ENCODE measurements around the gene LGALS1. TPM values are rescaled to one million over a fixed set of nuclear protein-coding genes. Genes with fewer than 3 reads are reported as not detected.
"Not testable (repeated sequence)": the region's sequence is repeated elsewhere in the genome, so short reads cannot be mapped to it uniquely, and the experiment has no call there.

LGALS1 gene
- total and polyA plus RNA-seq, 7 experiments from 2014 or later, result 22.9 to 969 (median 30.5) TPM

DNA sequence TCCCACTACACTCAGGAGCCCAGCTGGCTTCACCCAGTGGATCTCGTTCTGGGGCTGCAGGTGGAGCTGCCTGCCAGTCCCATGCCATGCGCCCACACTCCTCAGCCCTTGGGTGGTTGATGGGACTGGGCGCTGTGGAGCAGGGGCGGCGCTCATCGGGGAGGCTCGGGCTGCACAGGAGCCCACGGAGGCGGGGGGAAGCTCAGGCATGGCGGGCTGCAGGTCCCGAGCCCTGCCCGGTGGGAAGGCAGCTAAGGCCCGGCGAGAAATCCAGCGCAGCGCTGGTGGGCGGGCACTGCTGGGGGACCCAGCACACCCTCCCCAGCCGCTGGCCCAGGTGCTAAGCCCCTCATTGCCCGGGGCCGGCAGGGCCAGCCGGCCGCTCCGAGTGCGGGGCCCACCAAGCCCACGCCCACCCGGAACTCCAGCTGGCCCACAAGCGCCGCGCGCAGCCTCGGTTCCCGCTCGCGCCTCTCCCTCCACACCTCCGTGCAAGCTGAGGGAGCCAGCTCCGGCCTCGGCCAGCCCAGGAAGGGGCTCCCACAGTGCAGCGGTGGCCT, 42.4 kb downstream of the LGALS1 start:
- H3K9me3 Mint-ChIP-seq; CTCF ChIA-PET; H3K27me3 ChIP-seq (ENCODE audit: control insufficient read depth in 2 of 2, insufficient read depth in 2 of 2, low read length in 2 of 2); H3K27me3 Mint-ChIP-seq; H3K4me3 Mint-ChIP-seq; H3K4me1 Mint-ChIP-seq; ATAC-seq; H3K4me1 ChIP-seq (ENCODE audit: control insufficient read depth in 2 of 2, insufficient read depth in 2 of 2, low read length in 2 of 2); H3K36me3 ChIP-seq (ENCODE audit: control insufficient read depth in 2 of 3, insufficient read depth in 3 of 3, low read length in 3 of 3); POLR2A ChIA-PET; H3K27ac Mint-ChIP-seq; H3K9me3 ChIP-seq (ENCODE audit: control insufficient read depth in 2 of 3, low read length in 3 of 3); intact Hi-C loops (cut with micrococcal nuclease); H3K4me3 ChIP-seq (ENCODE audit: low read length); DNase-seq; H3K27ac ChIP-seq (ENCODE audit: low read depth, low read length): not testable (repeated sequence)
- H3K36me3 Mint-ChIP-seq, result peaks cover 0 to 15% (median 7%) of the 10 kb centered on the region in 5 donors

DNA sequence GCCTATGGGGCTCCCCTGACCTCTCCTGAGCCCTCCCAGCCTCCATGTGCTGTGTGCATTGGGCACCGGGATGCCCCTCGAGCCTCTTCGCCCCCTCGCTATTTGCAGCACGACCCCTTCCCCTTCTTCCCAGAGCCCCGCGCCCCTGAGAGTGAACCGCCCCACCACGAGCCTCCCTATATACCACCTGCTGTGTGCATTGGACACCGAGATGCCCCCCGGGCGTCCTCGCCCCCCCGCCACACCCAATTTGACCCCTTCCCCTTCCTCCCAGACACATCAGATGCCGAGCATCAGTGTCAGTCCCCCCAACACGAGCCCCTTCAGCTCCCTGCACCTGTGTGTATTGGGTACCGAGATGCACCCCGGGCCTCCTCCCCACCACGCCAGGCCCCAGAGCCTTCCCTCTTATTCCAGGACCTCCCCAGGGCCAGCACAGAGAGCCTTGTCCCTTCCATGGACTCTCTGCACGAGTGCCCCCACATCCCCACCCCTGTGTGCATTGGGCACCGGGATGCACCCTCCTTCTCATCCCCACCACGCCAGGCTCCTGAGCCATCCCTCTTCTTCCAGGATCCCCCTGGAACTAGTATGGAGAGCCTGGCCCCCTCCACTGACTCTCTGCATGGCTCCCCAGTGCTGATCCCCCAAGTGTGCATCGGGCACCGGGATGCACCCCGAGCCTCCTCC, 50.3 kb downstream of the LGALS1 start:
- Mint-ChIP-seq H3K4me1 (peaks cover 0 to 3% (median 0%) of the 10 kb centered on the region in 7 donors), H3K27me3 (no peaks in the 10 kb centered on the region)

DNA sequence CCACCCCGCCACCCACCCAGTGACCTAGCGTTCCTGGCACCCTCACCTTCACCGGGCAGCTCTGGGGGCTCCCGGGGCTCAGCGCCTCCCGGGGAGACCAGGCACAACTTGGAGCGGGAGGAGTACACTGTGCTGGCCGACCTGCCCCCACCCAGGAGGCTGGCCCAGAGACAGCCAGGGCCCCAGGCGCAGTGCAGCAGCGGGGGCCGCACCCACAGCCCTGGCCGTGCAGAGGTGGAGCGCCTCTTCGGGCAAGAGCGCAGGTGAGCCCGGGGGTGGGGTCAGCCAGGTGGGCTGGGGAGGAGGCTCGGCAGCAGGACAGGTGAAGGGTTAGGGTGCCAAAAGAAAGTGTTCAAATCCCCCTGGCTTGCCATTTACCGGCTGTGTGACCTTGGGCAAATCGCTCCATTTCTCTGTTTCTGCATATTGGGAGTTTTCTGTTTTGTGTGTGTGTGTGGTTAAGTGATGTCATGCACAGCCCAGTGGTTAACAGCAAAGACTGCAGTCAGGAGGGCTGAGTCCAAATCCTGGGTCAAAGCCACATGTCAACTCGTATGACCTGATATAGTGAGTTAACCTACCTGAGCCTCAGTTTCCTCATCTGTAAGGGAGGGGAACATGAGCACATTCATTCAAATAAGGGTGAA, 50.9 kb downstream of the LGALS1 start:
- H3K27me3 Mint-ChIP-seq, result no peaks in the 10 kb centered on the region
- peak overlapping the region in 1 of 9 donors; percentile 55 for H3K27ac Mint-ChIP-seq
- CTCF ChIA-PET, result no interaction called here
- peaks cover 0 to 19% (median 6%) of the 10 kb centered on the region in 5 donors for H3K36me3 Mint-ChIP-seq
- H3K9me3 ChIP-seq (ENCODE audit: control insufficient read depth in 2 of 3, low read length in 3 of 3), result no peaks in the 10 kb centered on the region
- peaks cover 0 to 6% (median 0%) of the 10 kb centered on the region in 3 experiments for H3K36me3 ChIP-seq (ENCODE audit: control insufficient read depth in 2 of 3, insufficient read depth in 3 of 3, low read length in 3 of 3)
- H3K27ac ChIP-seq (ENCODE audit: low read depth, low read length), result no peak overlapping the region
- POLR2A ChIA-PET, result interaction anchor here (0.6 kb wide), 1 partner anchor 55 kb away, joined by 3 read pairs; no protein-coding TSS in a partner anchor
- H3K4me1 ChIP-seq (ENCODE audit: control insufficient read depth in 2 of 2, insufficient read depth in 2 of 2, low read length in 2 of 2), result no peaks in the 10 kb centered on the region
- no peak overlapping the region for H3K4me3 ChIP-seq (ENCODE audit: low read length)
- no peaks in the 10 kb centered on the region for H3K27me3 ChIP-seq (ENCODE audit: control insufficient read depth in 2 of 2, insufficient read depth in 2 of 2, low read length in 2 of 2)
- H3K9me3 Mint-ChIP-seq, result peaks cover 0 to 2% (median 0%) of the 10 kb centered on the region in 11 donors
- intact Hi-C loops (cut with micrococcal nuclease), result no loop called here
- no peak overlapping the region for H3K4me3 Mint-ChIP-seq
- no peak for ATAC-seq
- H3K4me1 Mint-ChIP-seq, result peaks cover 0 to 3% (median 0%) of the 10 kb centered on the region in 7 donors
- DNase-seq, result no peak

More for the DNA sequence above, 50.3 kb downstream of the LGALS1 start:
- peaks cover 0 to 2% (median 0%) of the 10 kb centered on the region in 11 donors for H3K9me3 Mint-ChIP-seq
- H3K36me3 Mint-ChIP-seq, result peaks cover 0 to 19% (median 6%) of the 10 kb centered on the region in 5 donors
- ChIA-PET POLR2A (no interaction called here), CTCF (no interaction called here)
- H3K27ac ChIP-seq (ENCODE audit: low read depth, low read length), result no peak overlapping the region
- no peaks in the 10 kb centered on the region for H3K9me3 ChIP-seq (ENCODE audit: control insufficient read depth in 2 of 3, low read length in 3 of 3)
- no peak for DNase-seq
- no peak overlapping the region for H3K4me3 ChIP-seq (ENCODE audit: low read length)
- H3K36me3 ChIP-seq (ENCODE audit: control insufficient read depth in 2 of 3, insufficient read depth in 3 of 3, low read length in 3 of 3), result peaks cover 0 to 6% (median 0%) of the 10 kb centered on the region in 3 experiments
- H3K27me3 ChIP-seq (ENCODE audit: control insufficient read depth in 2 of 2, insufficient read depth in 2 of 2, low read length in 2 of 2), result no peaks in the 10 kb centered on the region
- ATAC-seq, result no peak
- no peak overlapping the region for H3K4me3 Mint-ChIP-seq
- intact Hi-C loops (cut with micrococcal nuclease), result no loop called here
- no peaks in the 10 kb centered on the region for H3K4me1 ChIP-seq (ENCODE audit: control insufficient read depth in 2 of 2, insufficient read depth in 2 of 2, low read length in 2 of 2)
- H3K27ac Mint-ChIP-seq, result no peak overlapping the region

DNA sequence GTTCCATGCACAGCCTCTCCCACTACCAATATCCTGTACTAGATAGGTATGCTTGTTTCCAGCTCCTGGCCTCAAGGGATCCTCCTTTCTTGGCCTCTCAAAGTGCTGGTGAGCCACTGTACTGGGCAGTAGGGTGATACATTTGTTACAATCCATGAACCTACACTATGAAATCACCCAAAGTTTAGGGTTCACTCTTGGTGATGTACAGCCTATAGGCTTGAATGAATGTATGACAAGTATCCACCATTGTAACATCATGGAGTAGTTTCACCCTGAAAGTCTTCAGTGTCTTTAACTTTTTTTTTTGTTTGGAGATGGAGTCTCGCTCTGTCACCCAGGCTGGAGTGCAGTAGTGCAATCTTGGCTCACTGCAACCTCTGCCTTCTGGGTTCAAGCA, 53.2 kb downstream of the LGALS1 start:
- no peak for DNase-seq
- intact Hi-C loops (cut with micrococcal nuclease), result no loop called here
- ChIA-PET POLR2A (interaction anchor here (0.6 to 0.7 kb wide), 2 partner anchors 10 to 266 kb away, joined by 3 read pairs; no protein-coding TSS in a partner anchor), CTCF (no interaction called here)
- H3K27me3 Mint-ChIP-seq, result no peaks in the 10 kb centered on the region
- H3K27ac Mint-ChIP-seq, result no peak overlapping the region
- H3K36me3 ChIP-seq (ENCODE audit: control insufficient read depth in 2 of 3, insufficient read depth in 3 of 3, low read length in 3 of 3), result no peaks in the 10 kb centered on the region
- no peak for ATAC-seq
- no peaks in the 10 kb centered on the region for H3K4me1 ChIP-seq (ENCODE audit: control insufficient read depth in 2 of 2, insufficient read depth in 2 of 2, low read length in 2 of 2)
- no peak overlapping the region for H3K27ac ChIP-seq (ENCODE audit: low read depth, low read length)
- H3K4me1 Mint-ChIP-seq, result peaks cover 0 to 3% (median 0%) of the 10 kb centered on the region in 7 donors
- peaks cover 0 to 2% (median 0%) of the 10 kb centered on the region in 11 donors for H3K9me3 Mint-ChIP-seq
- no peaks in the 10 kb centered on the region for H3K27me3 ChIP-seq (ENCODE audit: control insufficient read depth in 2 of 2, insufficient read depth in 2 of 2, low read length in 2 of 2)
- H3K36me3 Mint-ChIP-seq, result peaks cover 0 to 15% (median 6%) of the 10 kb centered on the region in 5 donors
- H3K4me3 Mint-ChIP-seq, result no peak overlapping the region
- H3K9me3 ChIP-seq (ENCODE audit: control insufficient read depth in 2 of 3, low read length in 3 of 3), result no peaks in the 10 kb centered on the region
- no peak overlapping the region for H3K4me3 ChIP-seq (ENCODE audit: low read length)

Other genes with a start within 250 kb of the LGALS1 start
- gene ELFN2, start 248.2 kb upstream of the LGALS1 start, total RNA-seq, result under 1 TPM; 0.10 to 0.66 (median 0.57) TPM
- not detected for gene ELFN2, start 248.2 kb upstream of the LGALS1 start, polyA plus RNA-seq
- gene MFNG, start 189.3 kb upstream of the LGALS1 start, total RNA-seq, result 100 to 1,000 TPM; 146 to 223 (median 203) TPM
- 100 to 1,000 TPM; 350 to 449 TPM for gene MFNG, start 189.3 kb upstream of the LGALS1 start, polyA plus RNA-seq
- gene CARD10, start 156.2 kb upstream of the LGALS1 start, total RNA-seq, result 1 to 10 TPM in 1 of 5 experiments, under 1 TPM in 3, not detected in 1; 0.13 to 1.0 (median 0.57) TPM
- gene CARD10, start 156.2 kb upstream of the LGALS1 start, polyA plus RNA-seq, result under 1 TPM in 1 of 2 donors, not detected in 1; 0.69 TPM
- 1 to 10 TPM in 1 of 5 experiments, under 1 TPM in 3, not detected in 1; 0.27 to 1.6 (median 0.62) TPM for gene CDC42EP1, start 115.2 kb upstream of the LGALS1 start, total RNA-seq
- not detected for gene CDC42EP1, start 115.2 kb upstream of the LGALS1 start, polyA plus RNA-seq
- 100 to 1,000 TPM in 1 of 5 experiments, 1 to 10 TPM in 1, not detected in 3; 6.4 to 123 TPM for gene LGALS2, start 95.5 kb upstream of the LGALS1 start, total RNA-seq
- under 1 TPM in 1 of 2 donors, not detected in 1; 0.71 TPM for gene LGALS2, start 95.5 kb upstream of the LGALS1 start, polyA plus RNA-seq
- gene GGA1, start 66.8 kb upstream of the LGALS1 start, total RNA-seq, result 100 to 1,000 TPM in 3 of 5 experiments, 10 to 100 TPM in 2; 64.2 to 124 (median 102) TPM
- 10 to 100 TPM; 20.8 to 22.3 TPM for gene GGA1, start 66.8 kb upstream of the LGALS1 start, polyA plus RNA-seq
- 100 to 1,000 TPM in 2 of 5 experiments, 10 to 100 TPM in 3; 66.4 to 157 (median 89.2) TPM for gene SH3BP1, start 36.0 kb upstream of the LGALS1 start, total RNA-seq
- gene SH3BP1, start 36.0 kb upstream of the LGALS1 start, polyA plus RNA-seq, result 10 to 100 TPM; 12.9 to 23.0 TPM
- gene PDXP, start 16.9 kb upstream of the LGALS1 start, total RNA-seq, result 10 to 100 TPM in 1 of 5 experiments, 1 to 10 TPM in 4; 3.9 to 27.4 (median 7.5) TPM
- gene PDXP, start 16.9 kb upstream of the LGALS1 start, polyA plus RNA-seq, result 1 to 10 TPM; 1.9 to 3.6 TPM
- gene NOL12, start 10.7 kb downstream of the LGALS1 start, total RNA-seq, result 10 to 100 TPM; 32.8 to 52.5 (median 45.3) TPM
- 10 to 100 TPM; 42.7 to 48.6 TPM for gene NOL12, start 10.7 kb downstream of the LGALS1 start, polyA plus RNA-seq
- 10 to 100 TPM; 15.0 to 43.0 (median 25.7) TPM for gene TRIOBP, start 21.4 kb downstream of the LGALS1 start, total RNA-seq
- 10 to 100 TPM in 1 of 2 donors, 1 to 10 TPM in 1; 6.7 to 15.4 TPM for gene TRIOBP, start 21.4 kb downstream of the LGALS1 start, polyA plus RNA-seq
- 10 to 100 TPM in 1 of 5 experiments, 1 to 10 TPM in 4; 1.1 to 14.6 (median 5.4) TPM for gene GCAT, start 132.3 kb downstream of the LGALS1 start, total RNA-seq
- gene GCAT, start 132.3 kb downstream of the LGALS1 start, polyA plus RNA-seq, result 1 to 10 TPM; 7.8 to 8.1 TPM
- gene GALR3, start 147.7 kb downstream of the LGALS1 start, total RNA-seq, result not detected
- not detected for gene GALR3, start 147.7 kb downstream of the LGALS1 start, polyA plus RNA-seq
- 10 to 100 TPM; 18.9 to 26.2 (median 20.4) TPM for gene ANKRD54, start 168.7 kb downstream of the LGALS1 start, total RNA-seq
- 10 to 100 TPM; 14.3 to 18.5 TPM for gene ANKRD54, start 168.7 kb downstream of the LGALS1 start, polyA plus RNA-seq
- 100 to 1,000 TPM; 383 to 586 (median 525) TPM for gene EIF3L, start 173.8 kb downstream of the LGALS1 start, total RNA-seq
- 100 to 1,000 TPM; 338 to 419 TPM for gene EIF3L, start 173.8 kb downstream of the LGALS1 start, polyA plus RNA-seq
- 10 to 100 TPM; 22.2 to 40.0 (median 27.8) TPM for gene MICALL1, start 230.7 kb downstream of the LGALS1 start, total RNA-seq
- 1 to 10 TPM; 2.2 to 7.3 TPM for gene MICALL1, start 230.7 kb downstream of the LGALS1 start, polyA plus RNA-seq

All from naive thymus-derived CD4-positive, alpha-beta T cell (primary cell).